ENCODE data around the gene UQCRFS1.
"Not testable (repeated sequence)": the region's sequence is repeated elsewhere in the genome, so short reads cannot be mapped to it uniquely, and the experiment has no call there.

Gene UQCRFS1

DNA sequence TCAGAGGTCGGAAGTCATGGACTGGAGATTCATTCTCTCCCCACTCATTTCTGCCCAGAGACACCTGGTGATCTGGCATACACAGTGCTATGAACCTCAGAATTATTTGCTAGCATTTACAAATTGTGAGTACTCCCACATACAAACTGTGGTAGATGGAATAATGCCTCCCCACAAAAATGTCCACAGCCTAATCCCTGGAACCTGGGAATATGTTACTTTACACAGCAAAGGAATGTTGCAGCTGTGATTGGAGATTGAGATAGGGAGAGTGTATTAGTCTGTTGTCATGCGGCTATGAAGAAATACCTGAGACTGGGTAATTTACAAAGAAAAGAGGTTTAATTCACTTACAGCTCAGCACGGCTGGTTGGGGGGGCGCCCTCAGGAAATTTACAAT lies 3.1 kb upstream of the UQCRFS1 start:
- H3K9me3 ChIP-seq (ENCODE audit: control insufficient read depth in 1 of 2, low read length in 2 of 2) = no peaks in the 10 kb centered on the region
- peaks cover 8 to 11% of the 10 kb centered on the region in 2 donors for H3K4me1 ChIP-seq (ENCODE audit: control insufficient read depth in 1 of 2, insufficient read depth in 2 of 2, low read length in 2 of 2)
- H3K36me3 ChIP-seq (ENCODE audit: control insufficient read depth in 1 of 2, insufficient read depth in 2 of 2, low read length in 2 of 2) = no peaks in the 10 kb centered on the region
- no peak overlapping the region for H3K4me3 ChIP-seq (ENCODE audit: low read depth in 1 of 2, low read length in 2 of 2)
- H3K27ac ChIP-seq (ENCODE audit: low read depth, low read length) = no peak overlapping the region
- peaks cover 3 to 5% of the 10 kb centered on the region in 2 donors for H3K27me3 ChIP-seq (ENCODE audit: control insufficient read depth in 1 of 2, insufficient read depth in 2 of 2, low read length in 2 of 2)
- H3K9ac ChIP-seq (ENCODE audit: low read depth in 1 of 2, low read length in 2 of 2) = no peak overlapping the region

- no peaks in the 10 kb centered on the region for H3K36me3 ChIP-seq (ENCODE audit: control insufficient read depth in 1 of 2, insufficient read depth in 2 of 2, low read length in 2 of 2)
- peaks cover 0 to 5% of the 10 kb centered on the region in 2 donors for H3K27me3 ChIP-seq (ENCODE audit: control insufficient read depth in 1 of 2, insufficient read depth in 2 of 2, low read length in 2 of 2)
- H3K9ac ChIP-seq (ENCODE audit: low read depth in 1 of 2, low read length in 2 of 2) = no peak overlapping the region
- H3K4me3 ChIP-seq (ENCODE audit: low read depth in 1 of 2, low read length in 2 of 2) = no peak overlapping the region
- peaks cover 8 to 11% of the 10 kb centered on the region in 2 donors for H3K4me1 ChIP-seq (ENCODE audit: control insufficient read depth in 1 of 2, insufficient read depth in 2 of 2, low read length in 2 of 2)
- H3K27ac ChIP-seq (ENCODE audit: low read depth, low read length) = no peak overlapping the region
- no peaks in the 10 kb centered on the region for H3K9me3 ChIP-seq (ENCODE audit: control insufficient read depth in 1 of 2, low read length in 2 of 2)
These were observed 2.4 kb upstream of the UQCRFS1 start for GRCh38 chr19:29215322-29215845.

DNA sequence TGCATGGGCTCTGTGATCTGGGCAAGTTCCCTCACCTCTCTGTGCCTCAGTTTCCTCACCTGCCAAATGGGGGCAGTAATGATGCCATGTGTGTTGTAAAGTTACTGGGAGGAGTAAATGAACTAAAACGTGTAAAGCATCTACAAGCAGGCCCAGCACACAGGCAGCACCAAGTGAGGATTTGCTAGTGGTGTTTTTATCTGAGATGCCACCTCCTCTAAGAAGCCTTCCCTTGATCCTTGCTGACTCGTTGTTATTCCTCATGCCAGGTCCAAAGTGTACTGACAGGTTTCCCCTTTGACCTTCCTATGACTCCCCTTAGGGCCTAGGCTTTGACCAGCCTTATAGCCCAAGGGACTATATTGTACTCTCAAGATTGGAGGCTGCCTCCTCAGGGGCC lies 1.5 kb upstream of the UQCRFS1 start:
- Histone ChIP-seq H3K4me1 (ENCODE audit: control insufficient read depth in 1 of 2, insufficient read depth in 2 of 2, low read length in 2 of 2) (peaks cover 11 to 13% of the 10 kb centered on the region in 2 donors), H3K27ac (ENCODE audit: low read depth, low read length) (no peak overlapping the region), H3K9ac (ENCODE audit: low read depth in 1 of 2, low read length in 2 of 2) (no peak overlapping the region), H3K36me3 (ENCODE audit: control insufficient read depth in 1 of 2, insufficient read depth in 2 of 2, low read length in 2 of 2) (no peaks in the 10 kb centered on the region), H3K4me3 (ENCODE audit: low read depth in 1 of 2, low read length in 2 of 2) (no peak overlapping the region), H3K9me3 (ENCODE audit: control insufficient read depth in 1 of 2, low read length in 2 of 2) (no peaks in the 10 kb centered on the region), H3K27me3 (ENCODE audit: control insufficient read depth in 1 of 2, insufficient read depth in 2 of 2, low read length in 2 of 2) (peaks cover 0 to 5% of the 10 kb centered on the region in 2 donors)

- H3K9ac ChIP-seq (ENCODE audit: low read depth in 1 of 2, low read length in 2 of 2) = peak overlapping the region; percentile 94 to 98
- H3K4me1 ChIP-seq (ENCODE audit: control insufficient read depth in 1 of 2, insufficient read depth in 2 of 2, low read length in 2 of 2) = peaks cover 11 to 21% of the 10 kb centered on the region in 2 donors
- peak overlapping the region; percentile 82 to 93 for H3K4me3 ChIP-seq (ENCODE audit: low read depth in 1 of 2, low read length in 2 of 2)
- no peaks in the 10 kb centered on the region for H3K27me3 ChIP-seq (ENCODE audit: control insufficient read depth in 1 of 2, insufficient read depth in 2 of 2, low read length in 2 of 2)
- peak overlapping the region; percentile 48 for H3K27ac ChIP-seq (ENCODE audit: low read depth, low read length)
- no peaks in the 10 kb centered on the region for H3K36me3 ChIP-seq (ENCODE audit: control insufficient read depth in 1 of 2, insufficient read depth in 2 of 2, low read length in 2 of 2)
- no peaks in the 10 kb centered on the region for H3K9me3 ChIP-seq (ENCODE audit: control insufficient read depth in 1 of 2, low read length in 2 of 2)
These were observed 649 bp downstream of the UQCRFS1 start for GRCh38 chr19:29212356-29212647.

DNA sequence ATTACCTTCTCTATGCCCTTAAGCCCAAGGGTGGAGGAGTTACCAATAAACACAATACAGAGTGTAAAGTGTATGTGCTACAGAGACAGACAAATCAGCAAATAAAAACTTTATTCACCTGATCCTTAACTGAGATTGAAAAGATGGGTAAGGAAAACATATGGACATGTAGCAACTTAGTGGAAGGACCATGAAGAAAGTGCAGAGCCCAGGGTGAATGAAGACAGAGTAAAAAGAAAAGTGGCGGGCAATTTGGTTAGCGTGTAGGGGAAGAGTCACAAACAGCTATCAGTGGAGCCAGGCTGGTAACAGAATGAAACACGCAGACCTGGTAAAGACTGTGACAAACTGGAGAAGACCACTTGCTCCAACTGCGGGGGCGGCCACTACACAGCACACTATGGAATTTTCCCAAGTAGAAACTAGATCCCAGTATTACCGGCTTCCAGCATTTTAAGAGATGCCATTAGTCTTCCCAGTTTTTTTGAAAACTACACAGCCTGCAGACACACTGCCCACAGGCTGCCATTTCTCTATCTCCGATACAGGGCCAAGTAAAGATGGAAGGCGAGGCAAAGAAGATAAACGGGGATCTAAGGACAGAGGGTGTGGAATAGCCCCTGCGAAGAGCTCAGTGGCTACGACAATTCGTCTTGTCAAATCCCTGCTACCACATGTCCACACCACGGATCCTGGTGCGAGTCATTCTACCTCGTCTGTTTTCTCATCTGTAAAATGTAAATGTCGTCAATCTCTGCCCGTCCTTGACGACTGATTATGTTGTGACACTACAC lies 1.2 kb downstream of the UQCRFS1 start:
- Histone ChIP-seq H3K9me3 (ENCODE audit: control insufficient read depth in 1 of 2, low read length in 2 of 2) (no peaks in the 10 kb centered on the region), H3K27me3 (ENCODE audit: control insufficient read depth in 1 of 2, insufficient read depth in 2 of 2, low read length in 2 of 2) (no peaks in the 10 kb centered on the region), H3K27ac (ENCODE audit: low read depth, low read length) (no peak overlapping the region), H3K9ac (ENCODE audit: low read depth in 1 of 2, low read length in 2 of 2) (peak overlapping the region; percentile 94 to 98), H3K4me1 (ENCODE audit: control insufficient read depth in 1 of 2, insufficient read depth in 2 of 2, low read length in 2 of 2) (peaks cover 11 to 21% of the 10 kb centered on the region in 2 donors), H3K36me3 (ENCODE audit: control insufficient read depth in 1 of 2, insufficient read depth in 2 of 2, low read length in 2 of 2) (peaks cover 4% of the 10 kb centered on the region in 2 donors), H3K4me3 (ENCODE audit: low read depth in 1 of 2, low read length in 2 of 2) (peak overlapping the region; percentile 82 to 93)

- H3K27me3 ChIP-seq (ENCODE audit: control insufficient read depth in 1 of 2, insufficient read depth in 2 of 2, low read length in 2 of 2) = not testable (repeated sequence)
These were observed 1.9 kb downstream of the UQCRFS1 start for GRCh38 chr19:29211041-29211440.

GRCh38 chr19:29210502-29210901 lies 2.4 kb downstream of the UQCRFS1 start:
- H3K4me3 ChIP-seq (ENCODE audit: low read depth in 1 of 2, low read length in 2 of 2); H3K9ac ChIP-seq (ENCODE audit: low read depth in 1 of 2, low read length in 2 of 2); H3K9me3 ChIP-seq (ENCODE audit: control insufficient read depth in 1 of 2, low read length in 2 of 2); H3K27me3 ChIP-seq (ENCODE audit: control insufficient read depth in 1 of 2, insufficient read depth in 2 of 2, low read length in 2 of 2); H3K27ac ChIP-seq (ENCODE audit: low read depth, low read length): not testable (repeated sequence)
- Histone ChIP-seq H3K36me3 (ENCODE audit: control insufficient read depth in 1 of 2, insufficient read depth in 2 of 2, low read length in 2 of 2) (peaks cover 8 to 15% of the 10 kb centered on the region in 2 donors), H3K4me1 (ENCODE audit: control insufficient read depth in 1 of 2, insufficient read depth in 2 of 2, low read length in 2 of 2) (peaks cover 11 to 21% of the 10 kb centered on the region in 2 donors)

More at GRCh38 chr19:29211041-29211440, 1.9 kb downstream of the UQCRFS1 start:
- not testable (repeated sequence) for H3K9ac ChIP-seq (ENCODE audit: low read depth in 1 of 2, low read length in 2 of 2); H3K36me3 ChIP-seq (ENCODE audit: control insufficient read depth in 1 of 2, insufficient read depth in 2 of 2, low read length in 2 of 2); H3K27ac ChIP-seq (ENCODE audit: low read depth, low read length); H3K9me3 ChIP-seq (ENCODE audit: control insufficient read depth in 1 of 2, low read length in 2 of 2)
- peaks cover 11 to 21% of the 10 kb centered on the region in 2 donors for H3K4me1 ChIP-seq (ENCODE audit: control insufficient read depth in 1 of 2, insufficient read depth in 2 of 2, low read length in 2 of 2)
- H3K4me3 ChIP-seq (ENCODE audit: low read depth in 1 of 2, low read length in 2 of 2) = peak overlapping the region; percentile 82 to 93

DNA sequence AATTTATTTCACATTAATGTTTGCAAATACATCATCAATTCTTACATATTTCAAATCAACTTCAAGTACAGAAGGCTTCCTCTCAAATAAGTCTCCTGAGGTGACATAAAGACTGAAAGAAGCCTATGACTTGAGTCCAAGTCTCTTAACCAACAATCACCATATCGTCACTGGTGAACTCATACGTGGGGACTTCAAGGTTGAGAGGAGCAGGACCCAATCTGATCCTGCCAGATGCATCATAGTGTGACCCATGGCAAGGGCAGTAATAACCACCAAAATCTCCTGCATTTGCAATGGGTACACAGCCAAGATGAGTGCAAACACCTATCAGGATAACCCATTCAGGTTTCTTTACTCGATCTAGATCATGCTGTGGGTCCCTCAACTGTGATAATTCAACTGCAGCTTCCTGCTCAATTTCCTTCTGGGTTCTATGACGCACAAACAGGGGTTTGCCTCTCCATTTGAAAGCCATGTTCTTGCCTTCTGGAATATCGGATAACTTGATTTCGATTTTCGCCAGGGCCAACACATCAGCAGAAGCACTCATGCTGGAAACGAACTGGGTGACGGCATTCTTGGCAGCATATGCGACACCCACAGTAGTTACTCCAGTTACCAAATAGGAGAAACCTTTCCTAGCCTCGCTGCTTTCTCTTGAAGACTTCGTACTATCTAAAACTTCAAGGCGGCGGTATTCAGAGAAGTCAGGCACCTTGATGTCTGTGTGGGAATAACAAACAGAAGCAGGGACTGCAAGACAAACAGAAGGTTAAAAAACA lies 5.4 kb downstream of the UQCRFS1 start:
- H3K27ac ChIP-seq (ENCODE audit: low read depth, low read length); H3K27me3 ChIP-seq (ENCODE audit: control insufficient read depth in 1 of 2, insufficient read depth in 2 of 2, low read length in 2 of 2); H3K4me3 ChIP-seq (ENCODE audit: low read depth in 1 of 2, low read length in 2 of 2); H3K9ac ChIP-seq (ENCODE audit: low read depth in 1 of 2, low read length in 2 of 2); H3K9me3 ChIP-seq (ENCODE audit: control insufficient read depth in 1 of 2, low read length in 2 of 2): not testable (repeated sequence)
- Histone ChIP-seq H3K4me1 (ENCODE audit: control insufficient read depth in 1 of 2, insufficient read depth in 2 of 2, low read length in 2 of 2) (peaks cover 11 to 21% of the 10 kb centered on the region in 2 donors), H3K36me3 (ENCODE audit: control insufficient read depth in 1 of 2, insufficient read depth in 2 of 2, low read length in 2 of 2) (peaks cover 8 to 18% of the 10 kb centered on the region in 2 donors)

- Histone ChIP-seq H3K27ac (ENCODE audit: low read depth, low read length) (no peak overlapping the region), H3K4me1 (ENCODE audit: control insufficient read depth in 1 of 2, insufficient read depth in 2 of 2, low read length in 2 of 2) (peaks cover 3 to 15% of the 10 kb centered on the region in 2 donors), H3K36me3 (ENCODE audit: control insufficient read depth in 1 of 2, insufficient read depth in 2 of 2, low read length in 2 of 2) (peaks cover 8 to 18% of the 10 kb centered on the region in 2 donors), H3K9me3 (ENCODE audit: control insufficient read depth in 1 of 2, low read length in 2 of 2) (no peaks in the 10 kb centered on the region), H3K4me3 (ENCODE audit: low read depth in 1 of 2, low read length in 2 of 2) (no peak overlapping the region), H3K9ac (ENCODE audit: low read depth in 1 of 2, low read length in 2 of 2) (no peak overlapping the region), H3K27me3 (ENCODE audit: control insufficient read depth in 1 of 2, insufficient read depth in 2 of 2, low read length in 2 of 2) (no peaks in the 10 kb centered on the region)
These were observed 6.5 kb downstream of the UQCRFS1 start for GRCh38 chr19:29206453-29206852.

DNA sequence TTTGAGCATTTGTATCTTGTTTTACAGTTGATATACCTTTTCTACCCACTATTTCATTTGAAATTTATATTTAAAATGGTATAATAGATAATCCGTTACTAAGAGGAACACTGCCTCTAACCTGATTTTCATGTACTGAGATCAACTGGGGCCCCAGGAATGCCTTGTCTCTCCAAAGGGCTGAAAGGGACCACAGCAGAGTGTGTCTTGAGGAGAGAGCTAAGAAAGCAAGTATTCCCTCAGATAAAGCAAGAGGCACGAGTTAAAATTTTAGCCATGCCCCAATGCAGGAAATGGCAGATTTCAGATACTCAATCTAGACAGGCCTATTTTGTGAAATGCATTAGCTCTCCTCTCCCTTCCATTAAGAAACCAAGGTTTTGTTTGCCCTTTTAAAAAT lies 10.7 kb downstream of the UQCRFS1 start:
- peaks cover 8 to 18% of the 10 kb centered on the region in 2 donors for H3K36me3 ChIP-seq (ENCODE audit: control insufficient read depth in 1 of 2, insufficient read depth in 2 of 2, low read length in 2 of 2)
- H3K4me1 ChIP-seq (ENCODE audit: control insufficient read depth in 1 of 2, insufficient read depth in 2 of 2, low read length in 2 of 2) = no peaks in the 10 kb centered on the region
- H3K27me3 ChIP-seq (ENCODE audit: control insufficient read depth in 1 of 2, insufficient read depth in 2 of 2, low read length in 2 of 2) = no peaks in the 10 kb centered on the region
- no peak overlapping the region for H3K9ac ChIP-seq (ENCODE audit: low read depth in 1 of 2, low read length in 2 of 2)
- no peak overlapping the region for H3K4me3 ChIP-seq (ENCODE audit: low read depth in 1 of 2, low read length in 2 of 2)
- H3K27ac ChIP-seq (ENCODE audit: low read depth, low read length) = no peak overlapping the region
- no peaks in the 10 kb centered on the region for H3K9me3 ChIP-seq (ENCODE audit: control insufficient read depth in 1 of 2, low read length in 2 of 2)

All from duodenal mucosa (tissue), 2 donors.